ENCODE results near the gene CRACDL.

CRACDL gene

GRCh38 chr2:98847853-98848252 lies 88.2 kb downstream of the CRACDL start:
- peak; percentile 10 for DNase-seq

- DNase-seq: no peak
These were observed 90.0 kb downstream of the CRACDL start for GRCh38 chr2:98846041-98846440.

GRCh38 chr2:98842136-98842535 lies 93.9 kb downstream of the CRACDL start:
- no peak for DNase-seq

- DNase-seq: peak; percentile 55
These were observed 96.7 kb downstream of the CRACDL start for GRCh38 chr2:98839292-98839691.

GRCh38 chr2:98835831-98836385 lies 100.1 kb downstream of the CRACDL start:
- no peak for DNase-seq

- no peak for DNase-seq
These were observed 102.1 kb downstream of the CRACDL start for GRCh38 chr2:98833917-98834263.

GRCh38 chr2:98833172-98833916 lies 102.7 kb downstream of the CRACDL start:
- DNase-seq: no peak

- DNase-seq: no peak
These were observed 103.9 kb downstream of the CRACDL start for GRCh38 chr2:98832172-98832571.

GRCh38 chr2:98830571-98831145 lies 105.4 kb downstream of the CRACDL start:
- no peak for DNase-seq

GRCh38 chr2:98829581-98830270 lies 106.3 kb downstream of the CRACDL start:
- no peak for DNase-seq

- no peak for DNase-seq
These were observed 107.1 kb downstream of the CRACDL start for GRCh38 chr2:98828793-98829371.

GRCh38 chr2:98828369-98828744 lies 107.7 kb downstream of the CRACDL start:
- DNase-seq: no peak

- no peak for DNase-seq
These were observed 108.2 kb downstream of the CRACDL start for GRCh38 chr2:98827625-98828368.

GRCh38 chr2:98826856-98827255 lies 109.2 kb downstream of the CRACDL start:
- no peak for DNase-seq

- DNase-seq: no peak
These were observed 110.2 kb downstream of the CRACDL start for GRCh38 chr2:98825858-98826257.

- DNase-seq: no peak
These were observed 110.6 kb downstream of the CRACDL start for GRCh38 chr2:98825404-98825803.

GRCh38 chr2:98825020-98825350 lies 111.0 kb downstream of the CRACDL start:
- DNase-seq: no peak

GRCh38 chr2:98824256-98825019 lies 111.6 kb downstream of the CRACDL start:
- no peak for DNase-seq

- no peak for DNase-seq
These were observed 112.5 kb downstream of the CRACDL start for GRCh38 chr2:98823196-98824170.

- DNase-seq: no peak
These were observed 113.5 kb downstream of the CRACDL start for GRCh38 chr2:98822301-98823164.
